ENCODE results near the gene FLNB. TPM values are rescaled to one million over a fixed set of nuclear protein-coding genes. Genes with fewer than 3 reads are reported as not detected.
A peak's percentile ranks its signal among the peaks of the same experiment; 100 is the strongest.

FLNB gene
- polyA plus RNA-seq, 3 donors: 0.47 to 4.0 (median 2.1) TPM

GRCh38 chr3:58143417-58144055 is 135.3 kb downstream of the FLNB start:
- H3K9me3 ChIP-seq (replicated peaks in 1 of 2; ENCODE audit: control insufficient read depth in 1 of 2, insufficient read depth in 1 of 2, low read length in 2 of 2): no peaks in the 10 kb centered on the region
- no peak overlapping the region for H3K4me2 ChIP-seq (replicated peaks; ENCODE audit: extremely low read depth, low read length, poor library complexity, severe bottlenecking)
- Mint-ChIP-seq H3K4me1 (no peaks in the 10 kb centered on the region), H3K36me3 (peaks cover 71 to 87% of the 10 kb centered on the region in 2 donors), H3K27me3 (ENCODE audit: low read depth in 3 of 3) (peaks cover 0 to under 1% (median 0%) of the 10 kb centered on the region in 3 donors), H3K4me3 (no peak overlapping the region), H3K27ac (peak overlapping the region in 2 of 7 donors; percentile 43 to 53), H3K9me3 (no peaks in the 10 kb centered on the region)
- H3K79me2 ChIP-seq (ENCODE audit: insufficient read depth, low read length): no peaks in the 10 kb centered on the region
- H3K36me3 ChIP-seq (replicated peaks in 1 of 2; ENCODE audit: control insufficient read depth in 1 of 2, insufficient read depth in 2 of 2, low read length in 2 of 2): peaks cover 50 to 90% of the 10 kb centered on the region in 2 donors
- no peaks in the 10 kb centered on the region for H3K27me3 ChIP-seq (ENCODE audit: control insufficient read depth in 2 of 2, insufficient read depth in 2 of 2, low read length in 2 of 2)
- no peaks in the 10 kb centered on the region for H4K20me1 ChIP-seq (ENCODE audit: insufficient read depth, low read length)
- no peaks in the 10 kb centered on the region for H3K4me1 ChIP-seq (ENCODE audit: control insufficient read depth in 1 of 2, insufficient read depth in 2 of 2, low read length in 2 of 2)
- H3K9ac ChIP-seq (ENCODE audit: insufficient read depth, low read length, poor library complexity, severe bottlenecking): no peak overlapping the region
- no peak for DNase-seq
- H3K4me3 ChIP-seq (replicated peaks in 1 of 3; ENCODE audit: low read depth in 2 of 3, low read length in 3 of 3): no peak overlapping the region
- H3K27ac ChIP-seq (ENCODE audit: low read depth in 1 of 2, low read length in 2 of 2): no peak overlapping the region
- no peak for TF ChIP-seq CTCF (IDR thresholded peaks at IDR 0.05)
- intact Hi-C loops (cut with micrococcal nuclease): no loop called here
- WGBS (ENCODE audit: insufficient coverage): 98% methylated on average over 9 of the region's 9 CpGs
- no peak overlapping the region for H2AFZ ChIP-seq (ENCODE audit: insufficient read depth, low read depth, low read length, poor library complexity, severe bottlenecking)

GRCh38 chr3:58144478-58145325 is 136.5 kb downstream of the FLNB start:
- Histone ChIP-seq H4K20me1 (ENCODE audit: insufficient read depth, low read length) (no peaks in the 10 kb centered on the region), H3K27ac (ENCODE audit: low read depth in 1 of 2, low read length in 2 of 2) (no peak overlapping the region), H3K79me2 (ENCODE audit: insufficient read depth, low read length) (no peaks in the 10 kb centered on the region), H3K4me2 (replicated peaks; ENCODE audit: extremely low read depth, low read length, poor library complexity, severe bottlenecking) (no peak overlapping the region), H3K4me3 (replicated peaks in 1 of 3; ENCODE audit: low read depth in 2 of 3, low read length in 3 of 3) (no peak overlapping the region), H3K4me1 (ENCODE audit: control insufficient read depth in 1 of 2, insufficient read depth in 2 of 2, low read length in 2 of 2) (no peaks in the 10 kb centered on the region), H3K27me3 (ENCODE audit: control insufficient read depth in 2 of 2, insufficient read depth in 2 of 2, low read length in 2 of 2) (no peaks in the 10 kb centered on the region), H3K36me3 (replicated peaks in 1 of 2; ENCODE audit: control insufficient read depth in 1 of 2, insufficient read depth in 2 of 2, low read length in 2 of 2) (peaks cover 54 to 90% of the 10 kb centered on the region in 2 donors), H3K9ac (ENCODE audit: insufficient read depth, low read length, poor library complexity, severe bottlenecking) (no peak overlapping the region), H2AFZ (ENCODE audit: insufficient read depth, low read depth, low read length, poor library complexity, severe bottlenecking) (no peak overlapping the region), H3K9me3 (replicated peaks in 1 of 2; ENCODE audit: control insufficient read depth in 1 of 2, insufficient read depth in 1 of 2, low read length in 2 of 2) (no peaks in the 10 kb centered on the region)
- TF ChIP-seq CTCF (IDR thresholded peaks at IDR 0.05): no peak
- Mint-ChIP-seq H3K4me3 (no peak overlapping the region), H3K4me1 (no peaks in the 10 kb centered on the region), H3K36me3 (peaks cover 73 to 87% of the 10 kb centered on the region in 2 donors), H3K27ac (no peak overlapping the region), H3K9me3 (no peaks in the 10 kb centered on the region), H3K27me3 (ENCODE audit: low read depth in 3 of 3) (peaks cover 0 to 2% (median 0%) of the 10 kb centered on the region in 3 donors)
- DNase-seq: no peak
- intact Hi-C loops (cut with micrococcal nuclease): no loop called here
- no CpG with 5 or more reads among the region's 7 CpGs for WGBS (ENCODE audit: insufficient coverage)
